Measurements from ENCODE around the gene NRG3.

DNA sequence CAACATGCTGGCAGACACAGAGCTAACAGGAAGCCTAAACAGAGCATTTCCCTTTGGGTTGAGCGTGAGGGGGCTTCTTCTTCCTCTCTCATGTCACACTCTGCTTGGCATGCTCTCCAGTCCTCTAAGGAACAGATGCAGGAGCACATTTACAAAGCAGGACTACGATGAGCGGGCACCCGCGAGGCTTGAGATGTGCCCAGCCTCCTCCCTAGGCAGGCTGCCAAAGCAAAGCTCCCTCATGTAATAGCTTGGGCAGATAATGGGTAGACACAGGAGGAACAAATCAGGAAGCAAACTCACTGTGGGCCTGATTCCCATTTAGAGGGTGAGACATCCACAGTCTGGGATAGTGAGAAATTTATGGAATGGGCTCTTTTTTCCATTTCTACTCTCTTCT, 519.1 kb downstream of the NRG3 start:
- TF ChIP-seq, protein P1, sequence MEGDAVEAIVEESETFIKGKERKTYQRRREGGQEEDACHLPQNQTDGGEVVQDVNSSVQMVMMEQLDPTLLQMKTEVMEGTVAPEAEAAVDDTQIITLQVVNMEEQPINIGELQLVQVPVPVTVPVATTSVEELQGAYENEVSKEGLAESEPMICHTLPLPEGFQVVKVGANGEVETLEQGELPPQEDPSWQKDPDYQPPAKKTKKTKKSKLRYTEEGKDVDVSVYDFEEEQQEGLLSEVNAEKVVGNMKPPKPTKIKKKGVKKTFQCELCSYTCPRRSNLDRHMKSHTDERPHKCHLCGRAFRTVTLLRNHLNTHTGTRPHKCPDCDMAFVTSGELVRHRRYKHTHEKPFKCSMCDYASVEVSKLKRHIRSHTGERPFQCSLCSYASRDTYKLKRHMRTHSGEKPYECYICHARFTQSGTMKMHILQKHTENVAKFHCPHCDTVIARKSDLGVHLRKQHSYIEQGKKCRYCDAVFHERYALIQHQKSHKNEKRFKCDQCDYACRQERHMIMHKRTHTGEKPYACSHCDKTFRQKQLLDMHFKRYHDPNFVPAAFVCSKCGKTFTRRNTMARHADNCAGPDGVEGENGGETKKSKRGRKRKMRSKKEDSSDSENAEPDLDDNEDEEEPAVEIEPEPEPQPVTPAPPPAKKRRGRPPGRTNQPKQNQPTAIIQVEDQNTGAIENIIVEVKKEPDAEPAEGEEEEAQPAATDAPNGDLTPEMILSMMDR (IDR thresholded peaks at IDR 0.05), result no peak
- TF ChIP-seq POLR2A (IDR thresholded peaks at IDR 0.05), result no peak
- TF ChIP-seq EP300 (IDR thresholded peaks at IDR 0.05), result no peak

All from ovary (tissue), 3 donors.